Adrenal gland (tissue), 12 donors: Measurements from ENCODE around the gene SCYGR1. TPM values are rescaled to one million over a fixed set of nuclear protein-coding genes. Genes with fewer than 3 reads are reported as not detected.
A peak's percentile ranks its signal among the peaks of the same experiment; 100 is the strongest.

Experiments used
- DNase-seq, 7 donors: peaks; one replicate each; pipeline ENCODE4 v3.0.0-alpha.2; 2019 to 2020
- H3K27ac ChIP-seq, 5 donors: fragments of 200-600 bp; sonication (generic) in 4 of 5; 1 replicate in 3 of 5; 2 replicates in 2 of 5; pipeline versions ENCODE4 v1.5.1 to v1.8.0; 2016 to 2020; ENCODE audit warnings: mild to moderate bottlenecking in 1 of 5
- H3K27me3 ChIP-seq: fragments of 200-600 bp; 2 replicates; pipeline ENCODE4 v1.8.0; 2021
- H3K36me3 ChIP-seq, 2 donors: fragments of 200-600 bp; replicated peaks in 1 of 2; 1 replicate in 1 of 2; 2 replicates in 1 of 2; pipeline versions ENCODE4 v1.5.1 to v1.8.0; 2018 to 2022
- H3K4me1 ChIP-seq, 2 donors: fragments of 200-600 bp; replicated peaks in 1 of 2; 1 replicate in 1 of 2; 2 replicates in 1 of 2; pipeline versions ENCODE4 v1.5.1 to v1.8.0; 2018 to 2021
- H3K4me3 ChIP-seq, 4 donors: fragments of 200-600 bp; sonication (generic) in 3 of 4; one replicate each; pipeline ENCODE4 v1.5.1; 2016 to 2018
- H3K9me3 ChIP-seq, 3 donors: fragments of 200-600 bp; sonication (generic) in 1 of 3; replicated peaks in 1 of 3; 1 replicate in 2 of 3; 2 replicates in 1 of 3; pipeline versions ENCODE4 v1.5.1 to v1.8.0; 2016 to 2021
- CTCF ChIP-seq, 6 experiments: fragments of 450-650 bp in 4 of 6; fragments of 200-600 bp in 2 of 6; sonication (generic) in 1 of 6; IDR thresholded peaks; 1 replicate in 5 of 6; 2 replicates in 1 of 6; pipeline versions ENCODE4 v1.5.1 to v1.8.0; 2016 to 2021; ENCODE audit warnings: antibody characterized with exemption in 6 of 6, mild to moderate bottlenecking in 2 of 6, moderate library complexity in 1 of 6
- POLR2A ChIP-seq, 2 donors: fragments of 450-650 bp; IDR thresholded peaks; one replicate each; pipeline ENCODE4 v1.6.1; 2017; ENCODE audit warnings: antibody characterized with exemption in 2 of 2, mild to moderate bottlenecking in 2 of 2, moderate library complexity in 1 of 2
- WGBS, 4 donors: extraction: QIAGEN DNeasy Blood & Tissue Kit in 2 of 4; methylation state at CpG; one replicate each; pipeline versions ENCODE4 v1.1.5 to v1.1.7; 2013 to 2017; 5-methylcytosine and 5-hydroxymethylcytosine counted together
- intact Hi-C, 2 donors: fragments of 100-400 bp; cut with DNase I; formaldehyde crosslinking; loops; one replicate each; pipeline versions ENCODE4 v1.14.1 to v1.15.0; 2022 to 2023
- polyA plus RNA-seq, 3 donors: library from polyadenylated mRNA; stranded (reverse); fragments of 200-250 nt in 2 of 3; fragments of 350-450 nt in 1 of 3; fragmentation: Illumina TruSeq in 1 of 3; extraction: RNeasy Lipid Tissue Mini Kit (QIAGEN cat#74804) in 1 of 3; gene quantifications; one replicate each; pipeline ENCODE4 v1.2.3, GENCODE V29; 2013 to 2014
- total RNA-seq, 9 donors: library from RNA; depleted of rRNA in 4 of 9; stranded (reverse); fragments of >200 nt in 4 of 9; fragments of 120-200 nt in 1 of 9; fragmentation: NEBNext Ultra II Directional in 1 of 9; extraction: Animal tissue kit (Norgen Biotek cat#: 25700) in 1 of 9; gene quantifications; one replicate each; pipeline versions ENCODE4 v1.1.0 to v1.2.4, GENCODE V29; 2013 to 2023
- donor health status: healthy with polysubstance abuse.
- donor health status: Bipolar disorder and iron deficiency.
- donor health status: DM: yes; HTN: yes; CAD: no.
- donor health status: DM: no; HTN: no; CAD: no.
- donor health status: DM: no; HTN: no; CAD: no.
- donor health status: DM: yes; HTN: yes; CAD: no.

The SCYGR1 gene
- total and polyA plus RNA-seq, 12 donors: not detected

GRCh38 chr2:227363756-227364155, 24.0 kb downstream of the SCYGR1 start:
- 89 to 96% (median 92%) methylated on average over 6 of the region's 6 CpGs for WGBS, 4 donors

GRCh38 chr2:227360351-227360750, 27.4 kb downstream of the SCYGR1 start:
- intact Hi-C loops: no loop called here
- no peak overlapping the region for H3K4me3 ChIP-seq
- no peak for TF ChIP-seq CTCF (IDR thresholded peaks at IDR 0.05)
- TF ChIP-seq POLR2A (IDR thresholded peaks at IDR 0.05): no peak
- H3K27ac ChIP-seq: no peak overlapping the region
- WGBS, 4 donors: 82 to 90% (median 86%) methylated on average over 5 of the region's 5 CpGs
- DNase-seq: no peak
- no peaks in the 10 kb centered on the region for H3K9me3 ChIP-seq
- peaks cover 0 to 6% of the 10 kb centered on the region in 2 donors for H3K4me1 ChIP-seq
- H3K36me3 ChIP-seq: peaks cover 0 to 46% of the 10 kb centered on the region in 2 donors
- H3K27me3 ChIP-seq: no peaks in the 10 kb centered on the region

More at GRCh38 chr2:227363756-227364155, 24.0 kb downstream of the SCYGR1 start:
- H3K27ac ChIP-seq: no peak overlapping the region
- no peaks in the 10 kb centered on the region for H3K9me3 ChIP-seq
- TF ChIP-seq POLR2A (IDR thresholded peaks at IDR 0.05): no peak
- peak in 3 of 6 experiments; percentile 13 to 32 (median 26) for TF ChIP-seq CTCF (IDR thresholded peaks at IDR 0.05)
- H3K27me3 ChIP-seq: no peaks in the 10 kb centered on the region
- H3K4me3 ChIP-seq: no peak overlapping the region
- DNase-seq: no peak
- intact Hi-C loops: no loop called here
- peaks cover 0 to 15% of the 10 kb centered on the region in 2 donors for H3K4me1 ChIP-seq
- peaks cover 0 to 16% of the 10 kb centered on the region in 2 donors for H3K36me3 ChIP-seq

GRCh38 chr2:227351639-227352038, 36.1 kb downstream of the SCYGR1 start:
- no peak overlapping the region for H3K27ac ChIP-seq
- peaks cover 0 to 14% of the 10 kb centered on the region in 2 donors for H3K36me3 ChIP-seq
- H3K27me3 ChIP-seq: no peaks in the 10 kb centered on the region
- DNase-seq: no peak
- no peaks in the 10 kb centered on the region for H3K9me3 ChIP-seq
- TF ChIP-seq POLR2A (IDR thresholded peaks at IDR 0.05): no peak
- H3K4me1 ChIP-seq: no peaks in the 10 kb centered on the region
- WGBS, 4 donors: 55 to 90% (median 72%) methylated on average over 4 of the region's 4 CpGs
- intact Hi-C loops: no loop called here
- no peak overlapping the region for H3K4me3 ChIP-seq

GRCh38 chr2:227349989-227350612, 37.6 kb downstream of the SCYGR1 start:
- no peak for TF ChIP-seq CTCF (IDR thresholded peaks at IDR 0.05)
- TF ChIP-seq POLR2A (IDR thresholded peaks at IDR 0.05): no peak
- intact Hi-C loops: no loop called here
- Histone ChIP-seq H3K4me1 (no peaks in the 10 kb centered on the region), H3K27me3 (no peaks in the 10 kb centered on the region), H3K4me3 (no peak overlapping the region), H3K36me3 (peaks cover 0 to 3% of the 10 kb centered on the region in 2 donors), H3K27ac (no peak overlapping the region), H3K9me3 (no peaks in the 10 kb centered on the region)
- 94 to 97% (median 95%) methylated on average over 7 of the region's 7 CpGs for WGBS, 4 donors
- DNase-seq: no peak

GRCh38 chr2:227348324-227348723, 39.4 kb downstream of the SCYGR1 start:
- no peak for DNase-seq
- H3K27ac ChIP-seq: no peak overlapping the region
- TF ChIP-seq POLR2A (IDR thresholded peaks at IDR 0.05) (no peak), CTCF (IDR thresholded peaks at IDR 0.05) (no peak)
- peaks cover 0 to 3% of the 10 kb centered on the region in 2 donors for H3K36me3 ChIP-seq
- no peaks in the 10 kb centered on the region for H3K27me3 ChIP-seq
- no peak overlapping the region for H3K4me3 ChIP-seq
- intact Hi-C loops: no loop called here
- no peaks in the 10 kb centered on the region for H3K4me1 ChIP-seq
- H3K9me3 ChIP-seq: no peaks in the 10 kb centered on the region
- 74 to 91% (median 81%) methylated on average over 2 of the region's 2 CpGs for WGBS, 4 donors
